Measurements from ENCODE around the gene NUBPL. TPM values are rescaled to one million over a fixed set of nuclear protein-coding genes. Genes with fewer than 3 reads are reported as not detected.

Gene NUBPL
- total RNA-seq, 6 donors from 2014 or later = 3.2 to 15.2 (median 8.2) TPM

DNA sequence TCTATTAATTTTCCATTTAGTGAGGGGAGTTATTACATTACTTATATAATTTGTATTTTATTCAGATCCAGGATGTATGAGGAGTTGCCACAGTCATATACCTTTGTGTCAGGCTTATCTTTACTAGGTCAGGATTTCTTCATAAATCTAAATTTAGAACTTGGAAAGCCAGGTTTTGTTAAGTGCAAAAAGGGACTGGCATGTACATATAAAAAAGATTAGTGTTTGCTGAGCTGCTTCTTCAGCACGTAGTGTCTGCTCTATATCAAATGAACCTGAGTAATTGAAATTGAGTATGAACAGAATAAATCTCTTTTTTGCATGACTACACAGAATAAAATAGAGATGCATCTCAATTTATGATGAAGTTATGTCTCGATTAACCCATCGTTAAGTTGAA is 157.4 kb downstream of the NUBPL start:
- DNase-seq (no peak), ATAC-seq (ENCODE audit: low FRiP score in 2 of 2) (no peak)
- Histone ChIP-seq H3K27ac (no peak overlapping the region), H3K4me1 (no peaks in the 10 kb centered on the region), H3K4me3 (no peak overlapping the region), H3K27me3 (no peaks in the 10 kb centered on the region), H3K9me3 (no peaks in the 10 kb centered on the region), H3K36me3 (no peaks in the 10 kb centered on the region)
- TF ChIP-seq POLR2A (IDR thresholded peaks at IDR 0.05) (no peak), EP300 (IDR thresholded peaks at IDR 0.05) (no peak), POLR2AphosphoS5 (IDR thresholded peaks at IDR 0.05) (no peak)
- TF ChIP-seq, protein P1, sequence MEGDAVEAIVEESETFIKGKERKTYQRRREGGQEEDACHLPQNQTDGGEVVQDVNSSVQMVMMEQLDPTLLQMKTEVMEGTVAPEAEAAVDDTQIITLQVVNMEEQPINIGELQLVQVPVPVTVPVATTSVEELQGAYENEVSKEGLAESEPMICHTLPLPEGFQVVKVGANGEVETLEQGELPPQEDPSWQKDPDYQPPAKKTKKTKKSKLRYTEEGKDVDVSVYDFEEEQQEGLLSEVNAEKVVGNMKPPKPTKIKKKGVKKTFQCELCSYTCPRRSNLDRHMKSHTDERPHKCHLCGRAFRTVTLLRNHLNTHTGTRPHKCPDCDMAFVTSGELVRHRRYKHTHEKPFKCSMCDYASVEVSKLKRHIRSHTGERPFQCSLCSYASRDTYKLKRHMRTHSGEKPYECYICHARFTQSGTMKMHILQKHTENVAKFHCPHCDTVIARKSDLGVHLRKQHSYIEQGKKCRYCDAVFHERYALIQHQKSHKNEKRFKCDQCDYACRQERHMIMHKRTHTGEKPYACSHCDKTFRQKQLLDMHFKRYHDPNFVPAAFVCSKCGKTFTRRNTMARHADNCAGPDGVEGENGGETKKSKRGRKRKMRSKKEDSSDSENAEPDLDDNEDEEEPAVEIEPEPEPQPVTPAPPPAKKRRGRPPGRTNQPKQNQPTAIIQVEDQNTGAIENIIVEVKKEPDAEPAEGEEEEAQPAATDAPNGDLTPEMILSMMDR (IDR thresholded peaks at IDR 0.05) = no peak
- 78% methylated on average over 3 of the region's 3 CpGs for WGBS, 2 donors

DNA sequence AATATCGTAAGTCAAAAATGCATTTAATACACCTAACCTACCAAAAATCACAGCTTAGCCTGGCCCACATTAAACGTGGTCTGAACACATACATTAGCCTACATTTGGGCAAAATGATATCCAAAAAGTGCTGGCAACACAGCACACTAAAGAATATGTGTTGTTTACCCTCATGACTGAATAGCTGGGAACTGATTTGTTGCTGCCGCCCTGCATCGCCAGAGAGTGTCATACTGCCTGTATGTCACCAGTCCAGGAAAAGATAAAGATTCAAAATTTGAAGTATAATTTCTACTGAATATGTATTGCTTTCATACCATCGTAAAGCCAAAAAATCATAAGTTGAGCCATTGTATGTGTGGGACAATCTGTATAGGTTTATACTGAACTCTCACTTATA is 157.8 kb downstream of the NUBPL start:
- no peak for ATAC-seq (ENCODE audit: low FRiP score in 2 of 2)

DNA sequence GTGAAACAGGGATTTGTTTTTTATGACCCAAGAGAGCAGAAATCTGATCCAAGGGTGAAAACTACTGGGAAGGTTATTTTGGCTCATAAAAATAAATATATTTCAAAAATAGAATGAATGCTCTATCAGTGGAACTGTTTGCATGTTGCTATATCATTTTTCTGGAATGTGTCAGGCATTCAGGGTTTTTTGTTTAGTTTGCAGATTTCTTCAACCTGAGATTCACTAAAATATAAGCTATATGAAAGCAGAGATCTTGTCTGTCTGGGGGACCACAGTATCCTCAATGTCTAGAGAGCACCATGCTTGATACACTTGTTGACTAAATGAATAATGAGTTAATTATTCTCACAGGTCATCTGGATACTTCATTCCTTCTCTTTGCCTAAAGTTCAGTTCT is 165.1 kb downstream of the NUBPL start:
- Histone ChIP-seq H3K4me3 (no peak overlapping the region), H3K27me3 (no peaks in the 10 kb centered on the region), H3K9me3 (peaks cover 0 to 5% (median 1%) of the 10 kb centered on the region in 4 donors), H3K36me3 (peaks cover 0 to 2% (median 0%) of the 10 kb centered on the region in 4 donors), H3K27ac (no peak overlapping the region), H3K4me1 (no peaks in the 10 kb centered on the region)
- TF ChIP-seq, protein P1 (IDR thresholded peaks at IDR 0.05) = no peak
- TF ChIP-seq EP300 (IDR thresholded peaks at IDR 0.05) (no peak), POLR2A (IDR thresholded peaks at IDR 0.05) (no peak), POLR2AphosphoS5 (IDR thresholded peaks at IDR 0.05) (no peak)
- DNase-seq = no peak
- no peak for ATAC-seq (ENCODE audit: low FRiP score in 2 of 2)

More for the DNA sequence above, 157.8 kb downstream of the NUBPL start:
- H3K4me3 ChIP-seq = no peak overlapping the region
- no peaks in the 10 kb centered on the region for H3K9me3 ChIP-seq
- no peaks in the 10 kb centered on the region for H3K27me3 ChIP-seq
- WGBS, 2 donors = 93 to 96% methylated on average over 5 of the region's 5 CpGs
- H3K4me1 ChIP-seq = no peaks in the 10 kb centered on the region
- no peak for TF ChIP-seq POLR2A (IDR thresholded peaks at IDR 0.05)
- no peak for TF ChIP-seq EP300 (IDR thresholded peaks at IDR 0.05)
- no peak for TF ChIP-seq POLR2AphosphoS5 (IDR thresholded peaks at IDR 0.05)
- TF ChIP-seq, protein P1 (IDR thresholded peaks at IDR 0.05) = no peak
- H3K36me3 ChIP-seq = no peaks in the 10 kb centered on the region
- no peak overlapping the region for H3K27ac ChIP-seq
- no peak for DNase-seq

DNA sequence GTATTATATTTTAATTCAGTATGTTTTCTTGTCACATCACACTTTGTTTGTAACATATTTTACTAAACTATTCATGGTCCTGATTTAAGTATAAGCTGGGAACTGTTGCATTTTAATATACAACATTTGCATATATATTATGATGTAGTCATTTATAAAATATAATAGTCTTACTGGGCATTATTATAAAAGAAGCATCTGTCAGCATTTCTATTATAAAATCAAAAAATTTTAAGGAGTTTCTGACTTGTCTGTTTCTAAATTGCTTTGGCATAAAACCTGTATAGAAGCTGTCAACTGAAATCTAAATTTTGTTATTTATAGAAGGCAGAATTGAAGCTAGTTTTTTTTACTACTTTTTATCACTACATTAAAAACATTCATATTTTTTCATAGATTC is 166.6 kb downstream of the NUBPL start:
- peaks cover 0 to 2% (median 0%) of the 10 kb centered on the region in 4 donors for H3K36me3 ChIP-seq
- TF ChIP-seq POLR2A (IDR thresholded peaks at IDR 0.05) (no peak), POLR2AphosphoS5 (IDR thresholded peaks at IDR 0.05) (no peak), EP300 (IDR thresholded peaks at IDR 0.05) (no peak)
- TF ChIP-seq, protein P1 (IDR thresholded peaks at IDR 0.05) = no peak
- H3K27ac ChIP-seq = no peak overlapping the region
- no peaks in the 10 kb centered on the region for H3K27me3 ChIP-seq
- H3K4me3 ChIP-seq = no peak overlapping the region
- no peak for DNase-seq
- ATAC-seq (ENCODE audit: low FRiP score in 2 of 2) = no peak
- no peaks in the 10 kb centered on the region for H3K4me1 ChIP-seq
- H3K9me3 ChIP-seq = peaks cover 0 to 5% (median 2%) of the 10 kb centered on the region in 4 donors

DNA sequence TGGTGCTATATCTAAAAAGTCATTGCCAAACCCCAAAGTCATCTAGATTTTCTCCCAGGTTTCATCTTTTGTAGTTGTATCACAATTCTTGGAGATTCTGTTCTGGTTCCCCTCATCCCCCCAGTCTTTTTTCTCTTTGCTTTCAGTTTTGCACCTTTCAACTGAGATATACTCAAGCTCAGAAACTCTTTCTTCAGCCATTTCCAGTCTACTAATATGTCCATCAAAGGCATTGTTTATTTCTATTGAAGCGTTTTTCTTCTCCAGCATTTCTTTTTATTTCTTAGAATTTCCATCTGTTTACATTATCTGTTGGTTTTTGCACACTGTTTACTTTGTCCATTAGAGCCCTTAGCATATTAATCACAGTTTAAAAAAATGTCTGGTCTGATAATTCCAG is 179.5 kb downstream of the NUBPL start:
- DNase-seq (no peak), ATAC-seq (ENCODE audit: low FRiP score in 2 of 2) (no peak)
- TF ChIP-seq EP300 (IDR thresholded peaks at IDR 0.05) = no peak
- TF ChIP-seq, protein P1 (IDR thresholded peaks at IDR 0.05) = no peak
- no peak for TF ChIP-seq POLR2AphosphoS5 (IDR thresholded peaks at IDR 0.05)
- no peak for TF ChIP-seq POLR2A (IDR thresholded peaks at IDR 0.05)
- Histone ChIP-seq H3K9me3 (peaks cover 0 to 4% (median 3%) of the 10 kb centered on the region in 4 donors), H3K4me3 (no peak overlapping the region), H3K4me1 (no peaks in the 10 kb centered on the region), H3K27ac (no peak overlapping the region), H3K36me3 (no peaks in the 10 kb centered on the region), H3K27me3 (no peaks in the 10 kb centered on the region)
- WGBS, 2 donors = 65 to 67% methylated on average over 1 of the region's 1 CpG
